Caco-2 (cell line): ENCODE results near the gene COLEC12. TPM values are rescaled to one million over a fixed set of nuclear protein-coding genes. Genes with fewer than 3 reads are reported as not detected.

Source experiments
- BruUV-seq: library from RNA; stranded (reverse); fragments of 400-500 nt; replicated peaks from 2 replicates; lab custom pipeline; 2021; lab: Mats Ljungman, UMichigan
- CTCF ChIA-PET: fragments of 300-600 bp; sonication (Branson Sonifier 250); formaldehyde crosslinking; loops from one replicate; lab custom pipeline; 2022; ENCODE audit warnings: antibody characterized with exemption; lab: Charles Lee
- POLR2A ChIA-PET: fragments of 300-600 bp; sonication (Branson Sonifier 250); formaldehyde crosslinking; loops from one replicate; lab custom pipeline; 2022; ENCODE audit warnings: antibody characterized with exemption; lab: Charles Lee
- DNase-seq, 2 experiments: peaks; one replicate each; pipeline versions ENCODE4 v3.0.0 to v3.0.0-alpha.2; 2020 to 2022
- H3K27me3 ChIP-seq: replicated peaks from 2 replicates; pipeline ENCODE4 v1.6.0; 2011; ENCODE audit warnings: low read length; ENCODE audit not compliant: control insufficient read depth, insufficient read depth
- H3K36me3 ChIP-seq: 2 replicates; pipeline ENCODE4 v1.5.1; 2011; ENCODE audit warnings: low read length; ENCODE audit not compliant: control insufficient read depth, insufficient read depth
- H3K4me1 ChIP-seq: fragments of 250-450 bp; sonication (Bioruptor Pico); 2 replicates; pipeline ENCODE4 v1.5.1; 2020; ENCODE audit warnings: mild to moderate bottlenecking
- H3K4me3 ChIP-seq: 2 replicates; pipeline ENCODE4 v1.5.1; 2011; ENCODE audit warnings: low read depth, mild to moderate bottlenecking, control low read depth, low read length
- H3K9me3 ChIP-seq: fragments of 250-450 bp; sonication (Bioruptor Pico); 2 replicates; pipeline ENCODE4 v1.5.1; 2020; ENCODE audit warnings: mild to moderate bottlenecking, moderate library complexity
- H3K27ac Mint-ChIP-seq: one replicate; pipeline ENCODE4 v1.8.0; 2022; ENCODE audit warnings: mixed read lengths; ENCODE audit not compliant: unreplicated experiment
- H3K27me3 Mint-ChIP-seq: one replicate; pipeline ENCODE4 v1.8.0; 2022; ENCODE audit warnings: mixed read lengths; ENCODE audit not compliant: insufficient read depth, unreplicated experiment
- H3K36me3 Mint-ChIP-seq: one replicate; pipeline ENCODE4 v1.8.0; 2022; ENCODE audit warnings: mild to moderate bottlenecking, mixed read lengths; ENCODE audit not compliant: insufficient read depth, unreplicated experiment
- H3K4me1 Mint-ChIP-seq: one replicate; pipeline ENCODE4 v1.8.0; 2022; ENCODE audit warnings: low read depth, mixed read lengths; ENCODE audit not compliant: unreplicated experiment
- H3K4me3 Mint-ChIP-seq: one replicate; pipeline ENCODE4 v1.8.0; 2022; ENCODE audit warnings: mild to moderate bottlenecking, moderate library complexity, mixed read lengths; ENCODE audit not compliant: unreplicated experiment
- H3K9me3 Mint-ChIP-seq: one replicate; pipeline ENCODE4 v1.8.0; 2022; ENCODE audit warnings: mixed read lengths; ENCODE audit not compliant: unreplicated experiment
- CTCF ChIP-seq, 2 experiments: fragments of 200-600 bp in 1 of 2; IDR thresholded peaks; 1 replicate in 1 of 2; 2 replicates in 1 of 2; pipeline versions ENCODE4 v1.5.1 to v1.8.0; 2011 to 2022; ENCODE audit warnings: antibody characterized with exemption in 1 of 2, control low read depth in 1 of 2, inconsistent platforms in 1 of 2, low read depth in 1 of 2, low read length in 1 of 2, mild to moderate bottlenecking in 1 of 2, moderate library complexity in 1 of 2; ENCODE audit not compliant: insufficient read depth in 1 of 2, severe bottlenecking in 1 of 2, unreplicated experiment in 1 of 2
- intact Hi-C: fragments of 100-400 bp; cut with micrococcal nuclease; formaldehyde crosslinking; loops from one replicate; pipeline ENCODE4 v1.10.0; 2022; ENCODE audit not compliant: unreplicated experiment
- total RNA-seq: library from RNA; stranded (reverse); gene quantifications from 2 replicates; pipeline ENCODE4 v1.2.3, GENCODE V29; 2022

Gene COLEC12
- total RNA-seq, 1 experiment from 2014 or later = 0.09 TPM

GRCh38 chr18:432791-433190 is 67.7 kb downstream of the COLEC12 start:
- intact Hi-C loops = no loop called here
- CTCF ChIA-PET = no interaction called here

GRCh38 chr18:429030-429429 is 71.5 kb downstream of the COLEC12 start:
- intact Hi-C loops = no loop called here
- H3K4me1 ChIP-seq = no peaks in the 10 kb centered on the region
- Mint-ChIP-seq H3K27ac (no peak overlapping the region), H3K9me3 (no peaks in the 10 kb centered on the region), H3K27me3 (no peaks in the 10 kb centered on the region), H3K36me3 (no peaks in the 10 kb centered on the region), H3K4me3 (no peak overlapping the region), H3K4me1 (no peaks in the 10 kb centered on the region)
- no peak for DNase-seq
- H3K36me3 ChIP-seq = no peaks in the 10 kb centered on the region
- no peaks in the 10 kb centered on the region for H3K9me3 ChIP-seq
- CTCF ChIA-PET = interaction anchor here (0.6 kb wide), 1 partner anchor 67 kb away, joined by 3 read pairs; no protein-coding TSS in a partner anchor
- no peak overlapping the region for H3K4me3 ChIP-seq
- no peaks in the 10 kb centered on the region for H3K27me3 ChIP-seq
- POLR2A ChIA-PET = no interaction called here
- BruUV-seq = no TSS peak
- TF ChIP-seq CTCF (IDR thresholded peaks at IDR 0.05; ENCODE audit: insufficient read depth in 1 of 2, low read depth in 1 of 2, low read length in 1 of 2, severe bottlenecking in 1 of 2, unreplicated experiment in 1 of 2) = no peak

More at GRCh38 chr18:432791-433190, 67.7 kb downstream of the COLEC12 start:
- Mint-ChIP-seq H3K27me3 (no peaks in the 10 kb centered on the region), H3K4me3 (no peak overlapping the region), H3K9me3 (no peaks in the 10 kb centered on the region), H3K4me1 (no peaks in the 10 kb centered on the region), H3K36me3 (no peaks in the 10 kb centered on the region), H3K27ac (no peak overlapping the region)
- H3K27me3 ChIP-seq = no peaks in the 10 kb centered on the region
- no peak overlapping the region for H3K4me3 ChIP-seq
- BruUV-seq = no TSS peak
- DNase-seq = no peak
- no peak for TF ChIP-seq CTCF (IDR thresholded peaks at IDR 0.05; ENCODE audit: insufficient read depth in 1 of 2, low read depth in 1 of 2, low read length in 1 of 2, severe bottlenecking in 1 of 2, unreplicated experiment in 1 of 2)
- POLR2A ChIA-PET = no interaction called here
- H3K4me1 ChIP-seq = no peaks in the 10 kb centered on the region
- no peaks in the 10 kb centered on the region for H3K36me3 ChIP-seq
- H3K9me3 ChIP-seq = no peaks in the 10 kb centered on the region; the same call in 1 of the 2 replicates

- H3K36me3 ChIP-seq = no peaks in the 10 kb centered on the region
- Mint-ChIP-seq H3K4me1 (peaks cover 5% of the 10 kb centered on the region), H3K36me3 (no peaks in the 10 kb centered on the region), H3K4me3 (no peak overlapping the region), H3K27me3 (no peaks in the 10 kb centered on the region), H3K9me3 (no peaks in the 10 kb centered on the region), H3K27ac (no peak overlapping the region)
- H3K27me3 ChIP-seq = no peaks in the 10 kb centered on the region
- BruUV-seq = no TSS peak
- TF ChIP-seq CTCF (IDR thresholded peaks at IDR 0.05; ENCODE audit: insufficient read depth in 1 of 2, low read depth in 1 of 2, low read length in 1 of 2, severe bottlenecking in 1 of 2, unreplicated experiment in 1 of 2) = no peak
- ChIA-PET POLR2A (no interaction called here), CTCF (no interaction called here)
- H3K4me3 ChIP-seq = no peak overlapping the region
- no peak for DNase-seq
- intact Hi-C loops = no loop called here
- peaks cover under 1% of the 10 kb centered on the region for H3K4me1 ChIP-seq
- no peaks in the 10 kb centered on the region for H3K9me3 ChIP-seq
Measured at GRCh38 chr18:427005-427404, 73.5 kb downstream of the COLEC12 start.
